ENCODE results near the gene KIF1B. TPM values are rescaled to one million over a fixed set of nuclear protein-coding genes. Genes with fewer than 3 reads are reported as not detected.

The KIF1B gene
- total and polyA plus RNA-seq, 8 donors: 36.0 to 46.7 (median 39.7) TPM

- Histone ChIP-seq H3K27ac (no peak overlapping the region), H3K4me3 (no peak overlapping the region), H3K9me3 (no peaks in the 10 kb centered on the region), H3K27me3 (no peaks in the 10 kb centered on the region), H3K4me1 (peaks cover 0 to 4% of the 10 kb centered on the region in 2 donors), H3K36me3 (peaks cover 0 to 36% of the 10 kb centered on the region in 2 donors)
- DNase-seq: no peak
- no peak for TF ChIP-seq CTCF (IDR thresholded peaks at IDR 0.05)
- ATAC-seq: no peak
- intact Hi-C loops (cut with DNase I): no loop called here
These were observed 96.1 kb downstream of the KIF1B start for GRCh38 chr1:10306435-10306834.

- Histone ChIP-seq H3K4me3 (no peak overlapping the region), H3K27me3 (no peaks in the 10 kb centered on the region), H3K36me3 (peaks cover 0 to 25% of the 10 kb centered on the region in 2 donors), H3K9me3 (no peaks in the 10 kb centered on the region), H3K27ac (peak overlapping the region in 1 of 2 donors; percentile 13), H3K4me1 (peaks cover 0 to 4% of the 10 kb centered on the region in 2 donors)
- no peak for DNase-seq
- TF ChIP-seq CTCF (IDR thresholded peaks at IDR 0.05): no peak
- ATAC-seq: no peak
- intact Hi-C loops (cut with DNase I): no loop called here
These were observed 97.6 kb downstream of the KIF1B start for GRCh38 chr1:10308001-10308400.

- Histone ChIP-seq H3K36me3 (peaks cover 0 to 11% of the 10 kb centered on the region in 2 donors), H3K27ac (no peak overlapping the region), H3K4me1 (peaks cover 0 to 4% of the 10 kb centered on the region in 2 donors), H3K4me3 (no peak overlapping the region), H3K9me3 (no peaks in the 10 kb centered on the region), H3K27me3 (no peaks in the 10 kb centered on the region)
- no peak for ATAC-seq
- intact Hi-C loops (cut with DNase I): no loop called here
- DNase-seq: no peak
- TF ChIP-seq CTCF (IDR thresholded peaks at IDR 0.05): no peak
These were observed 99.1 kb downstream of the KIF1B start for GRCh38 chr1:10309243-10310011.

- H3K4me3 ChIP-seq: no peak overlapping the region
- ATAC-seq (no peak), DNase-seq (no peak)
These were observed 106.4 kb downstream of the KIF1B start for GRCh38 chr1:10316752-10317151.

More at GRCh38 chr1:10316752-10317151, 106.4 kb downstream of the KIF1B start:
- Histone ChIP-seq H3K36me3 (peaks cover 0 to 3% of the 10 kb centered on the region in 2 donors), H3K4me1 (no peaks in the 10 kb centered on the region), H3K27me3 (no peaks in the 10 kb centered on the region), H3K9me3 (no peaks in the 10 kb centered on the region), H3K27ac (no peak overlapping the region)
- no peak for TF ChIP-seq CTCF (IDR thresholded peaks at IDR 0.05)
- intact Hi-C loops (cut with DNase I): no loop called here
